GM12892 (cell line): ENCODE data around the gene EBP.

Source experiments
- POLR2A ChIP-seq: IDR thresholded peaks from 2 replicates; pipeline ENCODE4 v1.6.1; 2011; ENCODE audit warnings: low read depth, low read length, control low read depth
- POLR2AphosphoS5 ChIP-seq: IDR thresholded peaks from 2 replicates; pipeline ENCODE4 v1.6.1; 2011; ENCODE audit warnings: low read depth, low read length, control low read depth
- TAF1 ChIP-seq: IDR thresholded peaks from 2 replicates; pipeline ENCODE4 v1.6.1; 2011; ENCODE audit warnings: low read depth, mild to moderate bottlenecking, control low read depth, low read length, borderline replicate concordance

DNA sequence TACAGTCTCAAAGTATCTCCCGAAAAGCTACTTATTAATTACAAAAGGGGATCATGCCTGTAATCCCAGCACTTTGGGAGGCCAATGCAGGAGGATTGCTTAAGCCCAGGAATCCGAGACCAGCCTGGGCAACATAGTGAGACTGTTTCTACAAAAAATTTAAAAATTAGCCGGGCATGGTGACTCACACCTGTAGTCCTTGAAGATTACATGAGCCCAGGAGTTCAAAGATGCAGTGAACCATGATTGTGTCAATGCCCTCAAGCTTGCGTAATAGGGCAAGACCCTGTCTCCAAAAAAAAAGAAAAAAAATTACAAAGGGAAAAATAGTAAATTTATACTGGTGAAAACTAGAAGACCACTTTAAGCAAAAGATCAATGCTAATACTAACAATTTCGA, 16.1 kb upstream of the EBP start:
- TF ChIP-seq POLR2AphosphoS5 (no peak), POLR2A (no peak), TAF1 (no peak)
